ENCODE data around the gene MPST. TPM values are rescaled to one million over a fixed set of nuclear protein-coding genes. Genes with fewer than 3 reads are reported as not detected.
A peak's percentile ranks its signal among the peaks of the same experiment; 100 is the strongest.

The MPST gene
- total and polyA plus RNA-seq, 2 donors from 2014 or later = 44.4 to 167 TPM

GRCh38 chr22:37036655-37037377 lies 17.3 kb downstream of the MPST start:
- FAIRE-seq = no peak

GRCh38 chr22:37037669-37038068 lies 18.1 kb downstream of the MPST start:
- H3K27me3 ChIP-seq (ENCODE audit: control insufficient read depth, insufficient read depth, low read length) = no peaks in the 10 kb centered on the region
- peaks cover 0 to 14% (median 9%) of the 10 kb centered on the region in 3 donors for H3K4me1 ChIP-seq (ENCODE audit: control insufficient read depth in 2 of 3, insufficient read depth in 2 of 3, low read depth in 1 of 3, low read length in 3 of 3)
- TF ChIP-seq, protein P1, sequence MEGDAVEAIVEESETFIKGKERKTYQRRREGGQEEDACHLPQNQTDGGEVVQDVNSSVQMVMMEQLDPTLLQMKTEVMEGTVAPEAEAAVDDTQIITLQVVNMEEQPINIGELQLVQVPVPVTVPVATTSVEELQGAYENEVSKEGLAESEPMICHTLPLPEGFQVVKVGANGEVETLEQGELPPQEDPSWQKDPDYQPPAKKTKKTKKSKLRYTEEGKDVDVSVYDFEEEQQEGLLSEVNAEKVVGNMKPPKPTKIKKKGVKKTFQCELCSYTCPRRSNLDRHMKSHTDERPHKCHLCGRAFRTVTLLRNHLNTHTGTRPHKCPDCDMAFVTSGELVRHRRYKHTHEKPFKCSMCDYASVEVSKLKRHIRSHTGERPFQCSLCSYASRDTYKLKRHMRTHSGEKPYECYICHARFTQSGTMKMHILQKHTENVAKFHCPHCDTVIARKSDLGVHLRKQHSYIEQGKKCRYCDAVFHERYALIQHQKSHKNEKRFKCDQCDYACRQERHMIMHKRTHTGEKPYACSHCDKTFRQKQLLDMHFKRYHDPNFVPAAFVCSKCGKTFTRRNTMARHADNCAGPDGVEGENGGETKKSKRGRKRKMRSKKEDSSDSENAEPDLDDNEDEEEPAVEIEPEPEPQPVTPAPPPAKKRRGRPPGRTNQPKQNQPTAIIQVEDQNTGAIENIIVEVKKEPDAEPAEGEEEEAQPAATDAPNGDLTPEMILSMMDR (IDR thresholded peaks at IDR 0.05; ENCODE audit: borderline replicate concordance, extremely low read depth, insufficient read depth) = no peak
- FAIRE-seq (no peak), DNase-seq (no peak)
- intact Hi-C loops (cut with DNase I) = no loop called here
- H3K9ac ChIP-seq (ENCODE audit: low read length in 3 of 3) = no peak overlapping the region
- no peak overlapping the region for H3K4me3 ChIP-seq (ENCODE audit: low read length in 3 of 3)
- no peaks in the 10 kb centered on the region for H3K9me3 ChIP-seq (ENCODE audit: control insufficient read depth in 2 of 3, insufficient read depth in 1 of 3, low read length in 3 of 3)
- H3K27ac ChIP-seq (ENCODE audit: low read depth in 2 of 2, low read length in 2 of 2) = no peak overlapping the region
- no peaks in the 10 kb centered on the region for H3K36me3 ChIP-seq (ENCODE audit: control insufficient read depth in 2 of 3, insufficient read depth in 3 of 3, low read length in 3 of 3)

More at GRCh38 chr22:37036655-37037377, 17.3 kb downstream of the MPST start:
- no peaks in the 10 kb centered on the region for H3K27me3 ChIP-seq (ENCODE audit: control insufficient read depth, insufficient read depth, low read length)
- DNase-seq = no peak
- peaks cover 0 to 18% (median 16%) of the 10 kb centered on the region in 3 donors for H3K4me1 ChIP-seq (ENCODE audit: control insufficient read depth in 2 of 3, insufficient read depth in 2 of 3, low read depth in 1 of 3, low read length in 3 of 3)
- TF ChIP-seq, protein P1 (IDR thresholded peaks at IDR 0.05; ENCODE audit: borderline replicate concordance, extremely low read depth, insufficient read depth) = no peak
- no peak overlapping the region for H3K4me3 ChIP-seq (ENCODE audit: low read length in 3 of 3)
- H3K36me3 ChIP-seq (ENCODE audit: control insufficient read depth in 2 of 3, insufficient read depth in 3 of 3, low read length in 3 of 3) = no peaks in the 10 kb centered on the region
- H3K9me3 ChIP-seq (ENCODE audit: control insufficient read depth in 2 of 3, insufficient read depth in 1 of 3, low read length in 3 of 3) = no peaks in the 10 kb centered on the region
- no peak overlapping the region for H3K27ac ChIP-seq (ENCODE audit: low read depth in 2 of 2, low read length in 2 of 2)
- intact Hi-C loops (cut with DNase I) = no loop called here
- H3K9ac ChIP-seq (ENCODE audit: low read length in 3 of 3) = no peak overlapping the region

GRCh38 chr22:37039466-37039865 lies 19.9 kb downstream of the MPST start:
- FAIRE-seq (no peak), DNase-seq (peak in 2 of 5 donors; percentile 45 to 80)
- intact Hi-C loops (cut with DNase I) = no loop called here
- H3K4me1 ChIP-seq (ENCODE audit: control insufficient read depth in 2 of 3, insufficient read depth in 2 of 3, low read depth in 1 of 3, low read length in 3 of 3) = peaks cover 0 to 9% (median 2%) of the 10 kb centered on the region in 3 donors
- no peak overlapping the region for H3K27ac ChIP-seq (ENCODE audit: low read depth in 2 of 2, low read length in 2 of 2)
- no peaks in the 10 kb centered on the region for H3K36me3 ChIP-seq (ENCODE audit: control insufficient read depth in 2 of 3, insufficient read depth in 3 of 3, low read length in 3 of 3)
- H3K4me3 ChIP-seq (ENCODE audit: low read length in 3 of 3) = no peak overlapping the region
- TF ChIP-seq, protein P1 (IDR thresholded peaks at IDR 0.05; ENCODE audit: borderline replicate concordance, extremely low read depth, insufficient read depth) = no peak
- no peak overlapping the region for H3K9ac ChIP-seq (ENCODE audit: low read length in 3 of 3)
- H3K27me3 ChIP-seq (ENCODE audit: control insufficient read depth, insufficient read depth, low read length) = no peaks in the 10 kb centered on the region
- no peaks in the 10 kb centered on the region for H3K9me3 ChIP-seq (ENCODE audit: control insufficient read depth in 2 of 3, insufficient read depth in 1 of 3, low read length in 3 of 3)

Measured in kidney (tissue), 14 donors.